MM.1S (cell line): Measurements from ENCODE around the gene MSRB3.

ENCODE experiments used
- EZH2phosphoT487 ChIP-seq: fragments of 300-600 bp; sonication (generic); IDR thresholded peaks from 2 replicates; pipeline ENCODE4 v1.6.1; 2018; ENCODE audit warnings: antibody characterized with exemption, low read length
- TF ChIP-seq, protein P1 (sequence below): fragments of 300-600 bp; sonication (generic); IDR thresholded peaks from 2 replicates; pipeline ENCODE4 v1.5.1; 2016; ENCODE audit warnings: antibody characterized with exemption, low read length, mixed read lengths

- TF ChIP-seq, protein P1, sequence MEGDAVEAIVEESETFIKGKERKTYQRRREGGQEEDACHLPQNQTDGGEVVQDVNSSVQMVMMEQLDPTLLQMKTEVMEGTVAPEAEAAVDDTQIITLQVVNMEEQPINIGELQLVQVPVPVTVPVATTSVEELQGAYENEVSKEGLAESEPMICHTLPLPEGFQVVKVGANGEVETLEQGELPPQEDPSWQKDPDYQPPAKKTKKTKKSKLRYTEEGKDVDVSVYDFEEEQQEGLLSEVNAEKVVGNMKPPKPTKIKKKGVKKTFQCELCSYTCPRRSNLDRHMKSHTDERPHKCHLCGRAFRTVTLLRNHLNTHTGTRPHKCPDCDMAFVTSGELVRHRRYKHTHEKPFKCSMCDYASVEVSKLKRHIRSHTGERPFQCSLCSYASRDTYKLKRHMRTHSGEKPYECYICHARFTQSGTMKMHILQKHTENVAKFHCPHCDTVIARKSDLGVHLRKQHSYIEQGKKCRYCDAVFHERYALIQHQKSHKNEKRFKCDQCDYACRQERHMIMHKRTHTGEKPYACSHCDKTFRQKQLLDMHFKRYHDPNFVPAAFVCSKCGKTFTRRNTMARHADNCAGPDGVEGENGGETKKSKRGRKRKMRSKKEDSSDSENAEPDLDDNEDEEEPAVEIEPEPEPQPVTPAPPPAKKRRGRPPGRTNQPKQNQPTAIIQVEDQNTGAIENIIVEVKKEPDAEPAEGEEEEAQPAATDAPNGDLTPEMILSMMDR, result no peak
- TF ChIP-seq EZH2phosphoT487, result no peak
Observed at GRCh38 chr12:65325183-65325582, 46.7 kb downstream of the MSRB3 start.
